HepG2 (cell line): ENCODE measurements around the gene TEF. TPM values are rescaled to one million over a fixed set of nuclear protein-coding genes. Genes with fewer than 3 reads are reported as not detected.

Experiments
- ARNT2 ChIP-seq: sonication (generic); formaldehyde crosslinking; IDR thresholded peaks from 2 replicates; pipeline ENCODE4 v1.8.0; 2022; ENCODE audit warnings: mild to moderate bottlenecking, low read depth, missing genetic modification reagents, moderate library complexity
- JUN ChIP-seq: sonication (generic); formaldehyde crosslinking; IDR thresholded peaks from 2 replicates; pipeline ENCODE4 v1.4.0; 2020; ENCODE audit warnings: mild to moderate bottlenecking, missing genetic modification reagents
- LCORL ChIP-seq, 2 experiments: fragments of 450-650 bp in 1 of 2; sonication (generic) in 1 of 2; formaldehyde crosslinking in 1 of 2; IDR thresholded peaks; 2 replicates each; pipeline versions ENCODE4 v1.5.0 to v1.6.1; 2017 to 2020; ENCODE audit warnings: antibody characterized with exemption in 1 of 2, missing genetic modification reagents in 1 of 2
- MED13 ChIP-seq: sonication (generic); formaldehyde crosslinking; IDR thresholded peaks from 2 replicates; pipeline ENCODE4 v1.5.0; 2020; ENCODE audit warnings: missing genetic modification reagents
- PAWR ChIP-seq: sonication (generic); formaldehyde crosslinking; IDR thresholded peaks from 2 replicates; pipeline ENCODE4 v1.4.0; 2020; ENCODE audit warnings: missing genetic modification reagents, mild to moderate bottlenecking, borderline replicate concordance
- POLR2AphosphoS2 ChIP-seq: IDR thresholded peaks from 2 replicates; pipeline ENCODE4 v1.6.1; 2011; ENCODE audit warnings: low read depth, low read length, improper control_type of control experiment
- RAD21 ChIP-seq: fragments of 450-650 bp; formaldehyde crosslinking; IDR thresholded peaks from 2 replicates; pipeline ENCODE4 v1.5.0; 2020; ENCODE audit warnings: mild to moderate bottlenecking
- SAP130 ChIP-seq: IDR thresholded peaks from 2 replicates; pipeline ENCODE4 v1.6.1; 2016; ENCODE audit warnings: low read depth
- SRF ChIP-seq: IDR thresholded peaks from 2 replicates; pipeline ENCODE4 v1.6.1; 2011; ENCODE audit warnings: mild to moderate bottlenecking, low read depth, low read length, moderate library complexity
- TGIF2 ChIP-seq: IDR thresholded peaks from 2 replicates; pipeline ENCODE4 v1.6.1; 2016; ENCODE audit warnings: control low read depth, missing compliant biosample characterization
- ZFP82 ChIP-seq: sonication (generic); formaldehyde crosslinking; IDR thresholded peaks from 2 replicates; pipeline ENCODE4 v1.5.1; 2020; ENCODE audit warnings: mild to moderate bottlenecking, missing genetic modification reagents, borderline replicate concordance
- ZNF143 ChIP-seq: sonication (generic); formaldehyde crosslinking; IDR thresholded peaks from 2 replicates; pipeline ENCODE4 v1.4.0; 2020; ENCODE audit warnings: missing genetic modification reagents
- ZNF205 ChIP-seq: IDR thresholded peaks from 2 replicates; pipeline ENCODE4 v1.6.1; 2018; ENCODE audit warnings: missing biosample characterization, missing genetic modification reagents
- ZNF282 ChIP-seq: fragments of 450-650 bp; IDR thresholded peaks from 2 replicates; pipeline ENCODE4 v1.6.1; 2018; ENCODE audit not compliant: partially characterized antibody
- ZNF431 ChIP-seq: sonication (generic); formaldehyde crosslinking; IDR thresholded peaks from 2 replicates; pipeline ENCODE4 v1.9.0; 2022; ENCODE audit warnings: missing genetic modification reagents, low read depth, mild to moderate bottlenecking, borderline replicate concordance
- ZNF547 ChIP-seq: sonication (generic); formaldehyde crosslinking; IDR thresholded peaks from 2 replicates; pipeline ENCODE4 v1.5.1; 2020; ENCODE audit warnings: mild to moderate bottlenecking, missing genetic modification reagents
- ZNF713 ChIP-seq: sonication (generic); formaldehyde crosslinking; IDR thresholded peaks from 2 replicates; pipeline ENCODE4 v1.4.0; 2020; ENCODE audit warnings: mild to moderate bottlenecking, missing genetic modification reagents
- ZNF883 ChIP-seq: sonication (generic); formaldehyde crosslinking; IDR thresholded peaks from 2 replicates; pipeline ENCODE4 v1.5.1; 2020; ENCODE audit warnings: mild to moderate bottlenecking, missing genetic modification reagents; ENCODE audit errors: not compliant biosample characterization
- polyA plus RNA-seq, 8 experiments: library from polyadenylated mRNA; depleted of rRNA in 3 of 8; stranded (reverse) in 7 of 8; unstranded in 1 of 8; fragments of >200 nt; fragmentation: Illumina TruSeq in 4 of 8; extraction: Trizol in 4 of 8; gene quantifications; 2 replicates each; pipeline versions ENCODE4 v1.2.1 to v1.2.3, GENCODE V29; 2011 to 2016; ENCODE audit warnings: low read depth in 4 of 8, missing spikeins in 1 of 8, mixed read lengths in 1 of 8; ENCODE audit not compliant: insufficient read depth in 1 of 8
- total RNA-seq, 5 experiments: library from RNA; depleted of rRNA; stranded (reverse); fragments of >200 nt; fragmentation: Illumina TruSeq; extraction: Trizol; gene quantifications; 2 replicates each; pipeline ENCODE4 v1.2.3, GENCODE V29; 2016; ENCODE audit warnings: low read depth in 1 of 5
- TF ChIP-seq, protein P1 (sequence below): sonication (generic); formaldehyde crosslinking; IDR thresholded peaks from 2 replicates; pipeline ENCODE4 v1.5.0; 2020; ENCODE audit warnings: mild to moderate bottlenecking, low read depth, missing genetic modification reagents, borderline replicate concordance
- TF ChIP-seq, protein P2 (sequence below): sonication (generic); formaldehyde crosslinking; IDR thresholded peaks from 2 replicates; pipeline ENCODE4 v1.8.0; 2022; ENCODE audit warnings: mild to moderate bottlenecking, missing genetic modification reagents, moderate library complexity
- TF ChIP-seq, protein P3 (sequence below): sonication (generic); formaldehyde crosslinking; IDR thresholded peaks from 2 replicates; pipeline ENCODE4 v1.8.1; 2022; ENCODE audit warnings: low read depth, mild to moderate bottlenecking, missing genetic modification reagents
- TF ChIP-seq, protein P4 (sequence below): sonication (generic); formaldehyde crosslinking; IDR thresholded peaks from 2 replicates; pipeline ENCODE4 v1.8.0; 2022; ENCODE audit warnings: mild to moderate bottlenecking, missing genetic modification reagents, borderline replicate concordance
- TF ChIP-seq, protein P5 (sequence below): sonication (generic); formaldehyde crosslinking; IDR thresholded peaks from 2 replicates; pipeline ENCODE4 v1.8.1; 2023; ENCODE audit warnings: mild to moderate bottlenecking, moderate library complexity, missing genetic modification reagents

The TEF gene
- total and polyA plus RNA-seq, 2 of the 13 experiments (the other 11 are each of a cell fraction or from before 2014, with no cell fraction given), result 7.6 to 11.2 TPM

DNA sequence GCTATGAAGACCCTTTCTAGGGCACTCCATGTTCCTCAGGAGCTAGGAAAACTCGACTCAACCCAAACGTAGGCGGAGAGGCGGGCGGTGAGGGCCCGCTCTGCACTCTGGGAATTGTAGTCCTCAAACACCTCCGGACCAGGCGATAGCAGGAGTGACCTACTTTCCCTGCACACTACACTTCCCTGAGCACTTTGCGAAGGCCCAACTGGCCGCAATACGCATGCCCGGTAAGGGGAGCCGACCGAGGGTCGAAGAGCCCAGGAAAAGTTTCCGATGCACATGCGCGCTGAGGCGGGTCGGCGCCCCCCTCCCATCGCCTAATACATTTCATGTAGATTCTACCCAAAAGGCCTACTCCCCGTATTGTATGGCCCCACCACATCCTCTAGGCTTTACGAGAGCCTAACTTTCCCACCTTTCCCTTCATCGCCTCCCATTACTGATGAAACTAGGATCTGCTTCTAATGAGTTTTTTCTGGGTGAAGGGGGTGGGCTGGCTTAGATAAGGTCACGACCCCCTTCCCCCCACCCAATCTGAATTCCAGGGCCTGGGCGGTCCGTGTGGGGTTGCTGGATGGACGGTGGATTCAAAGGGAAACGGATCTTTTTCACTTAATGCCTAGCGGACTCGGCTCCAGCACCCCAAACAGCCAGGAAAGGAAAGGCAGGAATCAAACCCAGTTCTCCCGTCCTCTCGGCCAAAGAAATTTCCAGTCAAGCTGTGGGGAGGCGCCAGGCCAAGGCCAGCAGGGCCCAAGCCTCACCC is 62.8 kb downstream of the TEF start (continued):
- TF ChIP-seq, protein P1, sequence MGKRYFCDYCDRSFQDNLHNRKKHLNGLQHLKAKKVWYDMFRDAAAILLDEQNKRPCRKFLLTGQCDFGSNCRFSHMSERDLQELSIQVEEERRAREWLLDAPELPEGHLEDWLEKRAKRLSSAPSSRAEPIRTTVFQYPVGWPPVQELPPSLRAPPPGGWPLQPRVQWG (CRISPR knock-in tag), result no peak
- no peak for TF ChIP-seq ZNF431 (CRISPR knock-in tag)
- TF ChIP-seq POLR2AphosphoS2, result no peak
- no peak for TF ChIP-seq TGIF2 (CRISPR knock-in tag)
- no peak for TF ChIP-seq SRF
- TF ChIP-seq ZNF883 (CRISPR knock-in tag), result no peak
- TF ChIP-seq, protein P2, sequence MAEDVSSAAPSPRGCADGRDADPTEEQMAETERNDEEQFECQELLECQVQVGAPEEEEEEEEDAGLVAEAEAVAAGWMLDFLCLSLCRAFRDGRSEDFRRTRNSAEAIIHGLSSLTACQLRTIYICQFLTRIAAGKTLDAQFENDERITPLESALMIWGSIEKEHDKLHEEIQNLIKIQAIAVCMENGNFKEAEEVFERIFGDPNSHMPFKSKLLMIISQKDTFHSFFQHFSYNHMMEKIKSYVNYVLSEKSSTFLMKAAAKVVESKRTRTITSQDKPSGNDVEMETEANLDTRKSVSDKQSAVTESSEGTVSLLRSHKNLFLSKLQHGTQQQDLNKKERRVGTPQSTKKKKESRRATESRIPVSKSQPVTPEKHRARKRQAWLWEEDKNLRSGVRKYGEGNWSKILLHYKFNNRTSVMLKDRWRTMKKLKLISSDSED, result no peak
- TF ChIP-seq, protein P3, sequence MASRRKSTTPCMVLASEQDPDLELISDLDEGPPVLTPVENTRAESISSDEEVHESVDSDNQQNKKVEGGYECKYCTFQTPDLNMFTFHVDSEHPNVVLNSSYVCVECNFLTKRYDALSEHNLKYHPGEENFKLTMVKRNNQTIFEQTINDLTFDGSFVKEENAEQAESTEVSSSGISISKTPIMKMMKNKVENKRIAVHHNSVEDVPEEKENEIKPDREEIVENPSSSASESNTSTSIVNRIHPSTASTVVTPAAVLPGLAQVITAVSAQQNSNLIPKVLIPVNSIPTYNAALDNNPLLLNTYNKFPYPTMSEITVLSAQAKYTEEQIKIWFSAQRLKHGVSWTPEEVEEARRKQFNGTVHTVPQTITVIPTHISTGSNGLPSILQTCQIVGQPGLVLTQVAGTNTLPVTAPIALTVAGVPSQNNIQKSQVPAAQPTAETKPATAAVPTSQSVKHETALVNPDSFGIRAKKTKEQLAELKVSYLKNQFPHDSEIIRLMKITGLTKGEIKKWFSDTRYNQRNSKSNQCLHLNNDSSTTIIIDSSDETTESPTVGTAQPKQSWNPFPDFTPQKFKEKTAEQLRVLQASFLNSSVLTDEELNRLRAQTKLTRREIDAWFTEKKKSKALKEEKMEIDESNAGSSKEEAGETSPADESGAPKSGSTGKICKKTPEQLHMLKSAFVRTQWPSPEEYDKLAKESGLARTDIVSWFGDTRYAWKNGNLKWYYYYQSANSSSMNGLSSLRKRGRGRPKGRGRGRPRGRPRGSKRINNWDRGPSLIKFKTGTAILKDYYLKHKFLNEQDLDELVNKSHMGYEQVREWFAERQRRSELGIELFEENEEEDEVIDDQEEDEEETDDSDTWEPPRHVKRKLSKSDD (CRISPR knock-in tag), result no peak
- no peak for TF ChIP-seq LCORL (IDR thresholded peaks at IDR 0.05)
- no peak; the same call in 1 of the 2 replicates for TF ChIP-seq LCORL (CRISPR knock-in tag; IDR thresholded peaks at IDR 0.05)
- TF ChIP-seq SAP130 (CRISPR knock-in tag), result peak; percentile 67; the same call in 1 of the 2 replicates
- no peak for TF ChIP-seq ZNF205 (CRISPR knock-in tag)
- no peak for TF ChIP-seq PAWR
- TF ChIP-seq ZNF143 (CRISPR knock-in tag), result peak; percentile 96
- TF ChIP-seq, protein P4, sequence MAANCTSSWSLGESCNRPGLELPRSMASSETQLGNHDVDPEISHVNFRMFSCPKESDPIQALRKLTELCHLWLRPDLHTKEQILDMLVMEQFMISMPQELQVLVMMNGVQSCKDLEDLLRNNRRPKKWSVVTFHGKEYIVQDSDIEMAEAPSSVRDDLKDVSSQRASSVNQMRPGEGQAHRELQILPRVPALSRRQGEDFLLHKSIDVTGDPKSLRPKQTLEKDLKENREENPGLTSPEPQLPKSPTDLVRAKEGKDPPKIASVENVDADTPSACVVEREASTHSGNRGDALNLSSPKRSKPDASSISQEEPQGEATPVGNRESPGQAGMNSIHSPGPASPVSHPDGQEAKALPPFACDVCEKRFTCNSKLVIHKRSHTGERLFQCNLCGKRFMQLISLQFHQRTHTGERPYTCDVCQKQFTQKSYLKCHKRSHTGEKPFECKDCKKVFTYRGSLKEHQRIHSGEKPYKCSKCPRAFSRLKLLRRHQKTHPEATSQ (CRISPR knock-in tag), result no peak
- no peak for TF ChIP-seq ZFP82 (CRISPR knock-in tag)
- TF ChIP-seq, protein P5, sequence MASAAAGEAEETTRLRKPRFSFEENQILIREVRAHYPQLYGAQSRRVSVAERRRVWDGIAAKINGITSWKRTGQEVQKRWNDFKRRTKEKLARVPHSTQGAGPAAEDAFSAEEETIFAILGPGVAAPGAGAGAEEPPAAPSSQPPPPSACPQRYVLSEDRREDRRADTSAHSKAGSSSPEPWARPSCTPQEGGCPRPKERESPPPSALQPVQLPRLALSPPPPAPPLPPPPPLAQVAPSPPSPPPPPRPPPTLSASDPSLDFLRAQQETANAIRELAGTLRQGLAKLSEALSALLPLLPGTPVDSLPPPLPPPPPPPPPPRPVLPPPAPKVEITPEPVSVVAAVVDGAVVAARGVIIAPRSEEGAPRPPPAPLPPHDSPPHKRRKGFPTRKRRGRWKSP, result no peak
- TF ChIP-seq ARNT2 (CRISPR knock-in tag), result peak; percentile 12; the same call in 1 of the 2 replicates
- no peak; the same call in 1 of the 2 replicates for TF ChIP-seq RAD21 (CRISPR knock-in tag)
- no peak for TF ChIP-seq JUN (CRISPR knock-in tag)
- TF ChIP-seq ZNF713 (CRISPR knock-in tag), result 0 out of 2 replicates have a peak, but pooled peaks have one; percentile 32
- peak; percentile 36; the same call in 1 of the 2 replicates for TF ChIP-seq ZNF547 (CRISPR knock-in tag)
- TF ChIP-seq MED13 (CRISPR knock-in tag), result peak; percentile 41; the same call in 1 of the 2 replicates
- no peak for TF ChIP-seq ZNF282
